Stimulated activated CD4-positive, alpha-beta T cell treated with anti-CD3 and anti-CD28 coated beads, TNF-alpha, amount 100 ng/mL, for 1 hour (primary cell): ENCODE measurements around the gene TRUB1.
A peak's percentile ranks its signal among the peaks of the same experiment; 100 is the strongest.
"Not testable (repeated sequence)": the region's sequence is repeated elsewhere in the genome, so short reads cannot be mapped to it uniquely, and the experiment has no call there.

ENCODE experiments used
- DNase-seq, 3 donors: peaks; one replicate each; pipeline ENCODE4 v3.0.0-alpha.2; 2020; ENCODE audit warnings: low read depth in 3 of 3, low spot score in 1 of 3

TRUB1 gene

DNA sequence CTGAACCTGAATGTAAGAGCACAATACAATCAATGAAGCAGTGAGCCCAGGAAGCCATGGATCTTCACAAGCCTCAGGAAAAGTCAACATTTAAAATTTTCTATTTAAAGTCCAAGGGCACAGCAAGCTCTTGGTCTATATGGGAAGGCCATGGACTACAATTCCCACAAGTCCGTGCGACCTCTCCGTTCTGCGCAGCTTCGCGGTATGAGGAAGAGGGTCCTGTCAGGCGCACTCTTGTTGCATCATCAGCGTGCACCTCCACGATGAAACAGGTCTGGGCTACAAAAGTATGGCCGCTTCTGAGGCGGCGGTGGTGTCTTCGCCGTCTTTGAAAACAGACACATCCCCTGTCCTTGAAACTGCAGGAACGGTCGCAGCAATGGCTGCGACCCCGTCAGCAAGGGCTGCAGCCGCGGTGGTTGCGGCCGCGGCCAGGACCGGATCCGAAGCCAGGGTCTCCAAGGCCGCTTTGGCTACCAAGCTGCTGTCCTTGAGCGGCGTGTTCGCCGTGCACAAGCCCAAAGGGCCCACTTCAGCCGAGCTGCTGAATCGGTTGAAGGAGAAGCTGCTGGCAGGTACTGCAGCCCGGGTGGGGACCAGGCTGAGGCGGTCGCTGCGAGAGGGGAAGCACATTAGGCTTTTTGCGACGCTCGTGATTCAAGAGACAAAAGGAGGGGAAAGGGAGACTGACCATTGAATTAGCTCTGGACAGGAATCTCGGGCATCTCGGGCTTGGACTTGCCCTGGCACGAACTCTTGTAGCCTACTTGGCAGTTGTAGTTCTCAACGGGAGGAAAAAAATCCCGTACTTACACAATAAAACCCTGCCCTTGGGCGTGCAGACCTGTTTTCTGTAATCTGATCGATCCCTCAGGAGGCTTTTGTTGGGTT lies at the start of gene TRUB1:
TRUB1 (plus strand) TSS at position 234 of the 894 bp plus-strand sequence; CDS start at position 293, 59 bp downstream.
- peak; percentile 68 to 75 (median 68) for DNase-seq

DNA sequence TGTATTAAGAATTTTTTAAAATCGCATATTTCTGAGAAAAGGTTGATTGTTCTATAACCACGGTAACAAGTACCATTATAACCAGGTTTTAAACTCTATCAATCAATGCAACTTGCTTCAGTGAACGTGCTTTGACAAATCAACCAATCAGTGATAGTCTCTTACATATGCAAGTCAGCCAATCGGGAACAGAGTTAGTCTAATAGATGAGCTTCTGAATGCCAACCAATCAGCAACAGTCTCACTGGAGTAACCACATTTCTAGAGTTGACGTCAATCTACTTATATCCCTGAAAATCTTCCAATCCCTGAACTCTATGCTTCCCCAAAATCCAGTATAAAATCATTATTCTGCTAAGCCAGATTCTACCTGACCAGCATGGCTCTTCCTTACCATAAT lies 44.7 kb upstream of the TRUB1 start:
- no peak for DNase-seq

GRCh38 chr10:114894911-114895310 lies 43.1 kb upstream of the TRUB1 start:
- DNase-seq, result no peak

- not testable (repeated sequence) for DNase-seq
These were observed 41.0 kb upstream of the TRUB1 start for GRCh38 chr10:114897011-114897410.

DNA sequence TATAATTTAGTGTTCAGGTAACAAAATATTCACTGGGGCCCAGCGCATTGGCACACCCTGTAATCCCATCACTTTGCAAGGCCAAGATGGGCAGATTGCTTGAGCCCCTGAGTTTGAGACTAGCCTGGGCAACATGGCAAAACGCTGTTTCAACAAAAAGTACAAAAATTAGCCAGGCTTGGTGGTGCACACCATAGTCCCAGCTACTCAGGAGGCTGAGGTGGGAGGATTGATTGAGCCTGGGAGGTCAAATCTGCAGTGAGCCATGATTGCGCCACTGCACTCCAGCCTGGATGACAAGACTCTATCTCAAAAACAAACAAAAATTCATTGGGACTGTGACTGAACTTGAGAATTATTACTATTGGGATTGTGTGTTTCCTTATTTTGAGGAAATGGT lies 40.4 kb upstream of the TRUB1 start:
- no peak for DNase-seq

DNA sequence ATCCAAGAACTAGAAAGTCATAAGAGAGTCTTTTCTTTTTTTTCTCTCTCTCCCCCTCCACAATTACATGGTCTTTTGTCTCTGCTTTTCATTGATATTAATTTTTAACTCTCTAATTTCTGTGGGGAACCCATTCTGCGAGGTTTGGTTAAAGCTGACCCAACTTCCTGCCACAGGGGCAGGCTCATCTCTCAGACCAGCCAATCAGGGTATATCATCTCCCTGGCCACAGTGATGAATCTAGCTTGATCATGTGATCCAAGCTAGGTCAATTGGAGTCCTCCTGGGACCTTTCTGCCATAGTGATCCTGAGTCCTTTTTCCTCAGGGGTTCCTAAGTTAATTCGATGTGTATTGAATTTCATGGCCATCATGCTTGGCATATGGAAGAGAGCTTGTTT lies 38.0 kb upstream of the TRUB1 start:
- no peak for DNase-seq

DNA sequence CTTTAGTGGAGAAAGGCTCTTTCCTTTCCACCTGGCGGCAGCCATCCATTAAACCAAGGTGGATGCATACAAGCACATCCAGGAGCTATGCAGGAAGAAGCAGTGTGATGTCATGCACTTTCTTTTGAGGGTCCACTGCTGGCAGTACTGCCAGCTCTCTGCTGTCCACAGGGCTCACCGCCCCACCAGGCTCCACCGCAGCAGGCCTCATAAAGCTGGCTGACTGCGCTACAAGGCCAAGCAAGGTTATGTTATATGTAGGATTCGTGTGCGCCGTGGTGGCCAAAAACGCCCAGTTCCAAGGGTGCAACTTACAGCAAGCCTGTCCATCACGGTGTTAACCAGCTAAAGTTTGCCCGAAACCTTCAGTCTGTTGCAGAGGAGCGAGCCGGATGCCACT lies 37.3 kb upstream of the TRUB1 start:
- DNase-seq, result no peak

- DNase-seq, result no peak
These were observed 35.8 kb upstream of the TRUB1 start for GRCh38 chr10:114902151-114902550.

GRCh38 chr10:114905450-114905849 lies 32.5 kb upstream of the TRUB1 start:
- no peak for DNase-seq

DNA sequence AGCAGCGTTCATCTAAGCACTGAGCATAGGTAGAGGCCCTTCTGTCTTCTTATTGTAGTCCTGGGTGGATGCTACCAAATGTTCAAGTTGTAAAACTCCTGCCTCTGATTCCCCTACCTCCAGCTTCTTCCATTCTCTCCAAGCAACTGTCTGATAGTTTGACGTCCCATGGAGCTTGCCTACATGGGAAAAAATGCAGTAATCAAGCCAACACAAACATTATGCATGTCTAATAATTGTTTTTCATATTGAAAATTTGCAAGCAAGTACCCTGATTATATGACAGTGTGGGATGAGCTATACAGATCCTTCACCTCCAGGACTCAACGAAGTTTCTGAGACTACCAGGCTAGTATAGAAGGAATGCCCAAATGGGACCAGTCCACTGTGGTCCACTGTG lies 31.0 kb upstream of the TRUB1 start:
- DNase-seq, result no peak

GRCh38 chr10:114908896-114909295 lies 29.1 kb upstream of the TRUB1 start:
- DNase-seq, result no peak

GRCh38 chr10:114911052-114911711 lies 26.8 kb upstream of the TRUB1 start:
- no peak for DNase-seq

DNA sequence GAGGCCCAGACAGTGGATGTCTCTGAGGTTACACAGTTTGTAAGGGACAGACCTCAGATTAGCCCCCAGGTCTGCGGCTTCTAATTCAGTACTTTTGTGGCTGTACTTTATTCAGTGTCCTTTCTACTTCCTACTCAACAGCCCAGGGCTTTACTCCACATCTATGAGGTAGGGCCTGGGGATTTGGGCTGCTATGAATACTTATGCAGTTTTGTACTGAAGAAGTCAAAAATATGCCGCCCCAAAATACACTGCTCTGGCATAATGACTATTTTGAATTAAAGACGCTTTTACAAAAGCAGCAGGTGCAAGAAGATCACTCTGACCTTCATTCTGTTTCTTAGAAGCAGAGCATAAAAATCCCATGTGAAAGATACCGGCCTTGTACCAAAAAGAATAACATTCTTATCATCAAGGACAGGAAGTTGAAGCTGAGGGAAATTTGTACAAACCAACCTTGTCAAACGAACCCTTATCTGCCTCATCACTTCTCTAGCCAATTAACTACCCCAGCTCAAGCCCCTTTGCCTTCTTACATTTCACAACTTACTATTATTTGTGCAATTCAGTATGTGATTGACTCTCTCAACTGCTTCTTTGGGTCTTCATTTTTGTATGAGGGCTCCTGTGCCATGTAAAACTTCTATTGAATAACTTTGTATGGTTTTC lies 26.1 kb upstream of the TRUB1 start:
- DNase-seq, result no peak

DNA sequence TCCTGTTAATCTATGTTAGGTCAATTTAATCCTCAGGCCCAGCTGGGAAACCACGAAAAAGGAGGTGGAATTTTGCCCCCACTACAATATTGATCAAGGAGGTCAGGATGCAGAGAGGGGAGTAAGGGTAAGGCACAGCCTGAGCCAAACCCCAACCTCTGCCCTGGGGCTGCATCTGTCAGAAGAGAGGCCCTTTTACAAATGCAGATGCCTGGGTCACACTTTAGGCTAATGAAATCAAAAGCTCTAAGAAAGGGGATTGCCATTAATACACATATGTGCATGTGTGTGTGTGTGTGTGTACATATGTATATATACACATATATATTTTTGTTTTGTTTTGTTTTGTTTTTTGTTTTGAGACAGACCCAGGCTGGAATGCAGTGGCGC lies 25.5 kb upstream of the TRUB1 start:
- DNase-seq, result no peak

DNA sequence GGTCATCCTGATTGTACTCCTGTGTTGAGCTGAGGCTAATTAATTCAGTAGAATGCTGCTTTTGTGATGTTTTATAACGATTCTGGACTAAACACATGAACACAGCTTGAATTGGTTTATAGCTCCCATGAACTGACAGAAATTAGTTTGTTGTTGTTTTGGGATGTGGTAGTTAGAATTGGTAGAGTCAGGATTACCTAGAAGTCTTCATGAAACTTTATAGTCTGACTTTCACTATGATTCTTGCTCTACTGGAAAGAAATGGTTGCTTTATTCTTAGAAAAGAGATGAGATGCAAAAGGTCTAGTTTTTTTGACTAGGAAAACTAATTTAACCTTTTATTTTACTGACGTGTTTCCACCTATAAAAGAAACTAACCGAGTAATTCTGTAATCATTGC lies 23.4 kb upstream of the TRUB1 start:
- DNase-seq, result no peak

DNA sequence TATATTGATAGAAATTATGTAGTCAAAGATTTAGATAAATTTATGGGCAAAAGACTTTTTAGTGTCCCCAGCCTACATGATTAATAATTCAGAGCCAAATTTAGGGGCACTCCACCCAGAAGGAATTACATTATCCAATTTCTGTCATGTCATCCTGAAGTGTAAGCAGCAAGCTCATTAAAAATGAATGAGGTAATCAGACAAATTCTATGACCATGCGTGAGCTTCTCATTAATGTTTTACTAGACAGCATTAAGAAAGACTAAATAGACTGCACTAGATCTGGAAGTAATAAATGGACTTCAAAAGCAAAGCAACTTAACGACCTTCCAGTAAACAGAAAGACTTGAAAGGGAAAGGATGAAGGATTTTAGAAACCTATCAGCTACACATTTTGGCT lies 22.7 kb upstream of the TRUB1 start:
- DNase-seq, result no peak

DNA sequence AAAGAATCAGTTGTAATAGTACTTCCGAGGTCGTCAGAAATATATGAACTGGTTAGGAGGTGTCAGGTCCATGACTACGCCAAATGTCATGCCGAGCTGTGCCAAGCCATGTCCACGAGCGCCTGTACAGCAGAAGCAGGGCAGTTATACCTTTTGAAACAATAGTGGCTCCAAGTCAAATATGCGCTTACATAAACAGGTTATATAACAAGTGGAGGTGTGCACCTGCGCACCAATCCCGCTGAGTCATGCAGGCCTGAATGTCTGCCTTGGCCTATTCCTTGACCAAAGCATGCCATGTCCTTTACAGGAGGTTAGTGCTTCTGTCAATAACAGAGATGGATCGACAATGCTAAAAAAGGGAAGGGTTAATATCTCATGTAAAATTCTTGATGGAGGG lies 21.3 kb upstream of the TRUB1 start:
- DNase-seq, result no peak

DNA sequence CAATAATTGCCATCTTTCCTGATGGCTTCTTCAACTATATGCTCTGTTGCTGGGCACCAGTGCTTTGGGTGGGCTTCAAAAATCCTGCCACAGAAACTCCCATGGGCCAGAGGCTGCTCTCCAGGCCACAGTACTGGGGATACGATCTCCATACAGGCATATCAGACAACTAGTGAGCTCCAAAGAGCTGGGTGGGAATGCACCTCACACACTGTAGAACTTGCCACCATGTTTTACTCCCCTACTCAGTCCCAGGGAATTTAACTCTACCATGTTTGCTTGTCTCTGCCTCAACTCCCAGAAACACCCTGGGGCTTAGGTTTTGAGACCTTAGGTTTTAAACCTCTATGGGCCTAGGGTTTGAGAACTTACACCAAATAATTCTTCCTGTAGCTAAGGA lies 20.5 kb upstream of the TRUB1 start:
- no peak for DNase-seq

DNA sequence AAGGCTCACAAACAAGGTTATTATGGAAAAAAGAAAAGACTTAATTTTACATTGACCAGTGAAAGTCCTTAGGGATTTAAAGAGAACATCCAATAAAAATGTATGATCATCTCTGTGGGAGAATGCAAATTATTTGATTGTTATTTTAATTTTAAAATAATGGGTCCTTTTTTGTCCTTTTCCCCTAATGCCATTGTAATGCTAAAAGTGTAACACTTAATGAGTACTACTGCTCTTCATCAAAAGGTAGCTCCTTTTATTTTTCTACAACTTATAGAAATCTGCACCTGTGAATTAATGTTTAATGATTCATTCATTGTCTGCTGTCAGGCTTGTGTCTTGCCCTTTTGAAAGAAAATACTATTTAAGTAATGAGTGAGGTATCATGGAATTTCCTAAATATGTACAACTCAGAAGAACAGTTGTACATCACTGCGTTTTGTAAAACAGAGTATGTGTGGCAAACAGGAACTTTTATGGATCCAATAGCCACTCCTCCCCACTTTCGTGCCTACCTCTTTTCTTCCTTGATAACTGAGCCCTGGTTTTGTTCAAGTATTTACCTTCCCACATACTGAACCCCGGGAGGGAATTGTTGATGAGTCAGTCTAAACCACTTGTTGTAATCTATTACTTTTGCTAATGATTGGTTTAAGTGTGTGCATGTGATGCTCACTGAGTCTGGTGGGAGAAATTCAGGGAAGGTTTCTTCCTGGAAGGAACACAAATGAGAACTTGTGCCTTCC lies 19.9 kb upstream of the TRUB1 start:
- no peak for DNase-seq

DNA sequence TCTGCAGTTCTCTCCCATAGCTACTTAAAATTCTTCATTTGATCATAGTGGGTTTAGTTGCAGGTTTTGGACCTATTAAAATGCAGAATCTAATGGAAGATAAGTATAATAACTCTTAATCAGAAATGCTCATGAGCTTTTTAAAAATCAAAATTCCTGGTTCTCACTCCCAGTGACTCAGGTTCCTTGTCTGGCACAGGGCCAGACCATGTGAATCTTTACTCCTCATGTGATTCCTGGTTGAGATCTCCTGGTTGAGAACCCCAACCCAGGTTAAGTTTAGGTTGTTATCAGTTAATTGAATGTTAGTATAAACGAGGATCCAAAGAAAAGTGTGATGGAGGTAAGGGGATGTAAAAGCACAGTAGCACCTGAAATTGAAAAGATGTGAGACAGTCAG lies 17.5 kb upstream of the TRUB1 start:
- no peak for DNase-seq

DNA sequence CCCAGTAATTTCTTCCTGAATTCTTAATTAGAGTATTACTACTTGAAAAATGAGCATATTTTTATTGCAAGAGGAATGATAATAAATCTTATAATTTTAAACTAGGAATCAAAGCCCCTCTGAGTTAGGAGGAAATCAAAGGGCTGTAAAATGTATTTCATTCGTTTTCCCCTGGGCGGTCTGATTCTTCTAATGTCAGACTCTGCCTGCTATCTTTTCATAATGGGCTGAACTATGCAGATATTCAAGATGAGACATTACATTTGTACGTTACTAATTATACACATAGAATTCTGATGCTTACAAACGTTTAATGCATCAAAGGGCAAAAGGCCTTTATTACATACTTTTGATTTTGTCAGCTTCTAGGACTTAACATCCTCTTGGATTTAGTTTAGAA lies 16.0 kb upstream of the TRUB1 start:
- DNase-seq, result no peak
